GM19463 (cell line): ENCODE results near the gene DISC1.

Experiments
- ATAC-seq: cut with Tn5 transposase; IDR thresholded peaks from one replicate; pipeline ENCODE4 v1.9.1; 2021; ENCODE audit warnings: mild to moderate bottlenecking, moderate library complexity; ENCODE audit not compliant: unreplicated experiment

DISC1 gene

DNA sequence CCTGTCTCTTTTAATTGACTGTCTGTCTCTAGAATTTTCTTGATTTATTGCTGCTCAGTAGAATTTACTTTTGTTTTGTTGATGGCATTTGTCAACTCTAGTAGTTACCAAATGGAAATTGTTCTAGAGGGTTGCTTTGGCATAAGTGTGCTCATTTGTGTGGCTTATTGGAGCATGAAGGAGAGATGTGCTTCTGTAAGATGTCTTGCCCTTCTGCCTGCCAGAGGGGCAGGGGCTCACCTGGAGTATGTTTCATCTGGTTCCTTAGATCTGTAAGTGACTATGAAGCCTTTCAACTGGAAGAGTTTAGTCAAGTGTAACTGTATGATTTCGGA is 345.5 kb downstream of the DISC1 start:
- ATAC-seq: no peak

DNA sequence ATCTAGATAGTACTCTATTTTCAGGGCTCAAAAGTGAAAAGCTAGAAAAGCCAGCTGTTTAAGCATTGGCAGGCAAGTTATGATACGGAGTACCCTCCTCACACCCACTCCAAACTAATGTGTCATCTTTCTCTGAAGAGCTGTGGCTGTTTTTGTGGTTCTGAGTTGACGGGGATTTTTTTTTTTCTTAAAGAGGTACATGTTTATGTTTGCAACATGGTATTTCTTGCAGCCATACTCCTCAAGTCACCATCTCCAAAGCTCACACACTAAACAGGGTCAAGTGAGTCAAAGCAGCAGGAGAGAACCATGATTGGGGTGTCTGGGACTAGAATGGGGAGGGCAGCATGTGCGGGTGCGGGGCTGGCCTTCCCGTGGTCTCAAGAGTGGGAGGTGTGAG is 347.2 kb downstream of the DISC1 start:
- no peak for ATAC-seq

DNA sequence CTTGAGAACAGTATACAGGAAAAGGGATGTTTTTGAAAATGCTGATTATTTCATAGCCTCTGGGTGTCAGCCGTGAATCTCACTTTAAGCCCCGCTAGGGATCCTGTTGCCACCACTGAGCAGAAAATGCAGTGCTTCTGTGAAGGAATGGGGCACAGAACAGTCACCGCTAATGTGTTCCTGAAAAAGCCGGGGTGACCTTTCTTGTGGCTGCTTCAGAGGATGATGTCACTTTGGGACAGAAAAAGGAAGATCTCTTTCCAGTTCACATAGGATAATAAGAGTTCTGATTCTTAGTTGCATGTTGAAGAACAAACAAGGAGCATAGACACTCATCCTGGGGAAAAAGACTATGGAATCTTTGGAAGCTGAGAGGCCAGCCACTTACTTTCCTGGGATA is 349.6 kb downstream of the DISC1 start:
- ATAC-seq: no peak

DNA sequence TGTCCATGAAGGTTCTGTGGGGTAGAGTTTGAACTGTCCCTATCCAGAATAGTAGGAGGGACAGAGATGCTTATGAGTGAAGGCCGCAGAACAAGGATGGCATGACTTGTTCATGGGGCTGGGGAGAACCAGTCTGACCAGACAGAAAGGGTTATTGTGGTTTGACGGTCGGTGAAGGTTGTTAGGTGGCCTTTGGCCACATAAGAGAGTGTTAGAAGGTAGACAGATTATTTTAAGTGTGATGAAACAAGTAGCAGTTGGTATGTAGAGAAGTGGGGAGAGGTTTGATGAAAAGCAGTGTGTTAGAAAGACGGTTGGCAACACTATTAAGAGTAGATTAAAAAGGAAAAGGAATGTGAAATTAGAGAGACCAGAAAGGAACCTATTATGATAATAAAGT is 355.1 kb downstream of the DISC1 start:
- ATAC-seq: no peak

DNA sequence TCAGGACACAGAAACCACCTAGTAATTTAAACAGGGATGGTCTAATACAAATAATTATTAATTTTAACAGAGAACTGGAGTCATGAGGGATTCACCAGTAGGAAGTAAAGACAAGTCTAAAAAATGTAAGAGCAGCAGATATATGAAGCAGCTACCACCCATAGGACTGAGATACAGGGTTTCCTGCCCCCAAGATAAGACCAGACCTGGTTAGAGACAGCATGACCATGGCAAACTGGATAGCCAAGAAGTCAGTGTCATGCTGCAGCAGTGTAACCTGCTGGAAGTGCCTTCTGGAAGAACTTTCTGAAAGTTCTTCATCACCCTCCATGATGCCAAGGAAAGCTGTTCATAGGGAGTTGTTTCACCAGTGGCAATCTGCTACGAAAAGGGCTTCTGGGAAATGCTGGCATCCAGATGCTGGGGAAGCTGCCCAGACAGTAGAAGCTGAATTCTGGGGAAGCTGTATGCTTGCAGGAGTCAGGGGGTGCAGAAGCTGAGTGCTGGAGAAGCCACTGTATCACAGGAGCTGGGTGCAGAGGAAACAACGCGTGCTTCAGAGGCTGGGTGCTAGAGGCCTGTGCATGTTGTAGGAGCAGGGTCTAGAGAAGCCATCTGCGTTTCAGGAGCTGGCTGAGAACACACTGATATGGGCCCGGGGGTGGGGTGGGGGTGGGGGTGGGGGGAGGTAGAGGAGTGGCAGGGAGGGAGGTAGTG is 356.4 kb downstream of the DISC1 start:
- ATAC-seq: no peak

DNA sequence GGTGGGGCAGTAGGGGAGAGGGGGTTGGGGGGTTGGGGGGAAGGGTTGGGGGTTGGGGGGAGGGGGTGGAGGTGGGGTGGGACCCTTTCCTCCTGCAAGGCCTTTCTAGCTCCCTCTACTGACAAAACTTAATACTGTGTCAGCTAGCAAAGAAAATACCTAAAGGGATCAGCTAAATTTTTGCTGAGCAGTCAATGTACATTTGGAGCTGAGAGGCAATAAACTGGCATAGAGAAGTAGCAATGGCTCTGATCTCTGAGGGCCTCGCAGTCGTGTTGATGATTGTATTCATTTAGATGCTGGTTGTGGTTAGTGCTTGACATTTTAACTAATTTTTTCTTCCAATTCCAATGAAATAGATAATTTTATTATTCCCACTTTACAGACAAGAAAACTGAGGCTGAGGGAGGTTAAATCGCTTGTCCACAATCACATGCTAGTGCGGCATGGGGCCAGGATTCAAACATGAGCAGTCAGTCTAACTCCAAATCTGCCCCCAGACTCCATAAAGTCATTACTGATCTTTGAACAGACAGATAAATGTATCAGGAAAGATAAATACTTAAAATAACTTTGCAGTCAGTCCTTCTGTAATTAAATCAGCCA is 357.1 kb downstream of the DISC1 start:
- ATAC-seq: no peak

DNA sequence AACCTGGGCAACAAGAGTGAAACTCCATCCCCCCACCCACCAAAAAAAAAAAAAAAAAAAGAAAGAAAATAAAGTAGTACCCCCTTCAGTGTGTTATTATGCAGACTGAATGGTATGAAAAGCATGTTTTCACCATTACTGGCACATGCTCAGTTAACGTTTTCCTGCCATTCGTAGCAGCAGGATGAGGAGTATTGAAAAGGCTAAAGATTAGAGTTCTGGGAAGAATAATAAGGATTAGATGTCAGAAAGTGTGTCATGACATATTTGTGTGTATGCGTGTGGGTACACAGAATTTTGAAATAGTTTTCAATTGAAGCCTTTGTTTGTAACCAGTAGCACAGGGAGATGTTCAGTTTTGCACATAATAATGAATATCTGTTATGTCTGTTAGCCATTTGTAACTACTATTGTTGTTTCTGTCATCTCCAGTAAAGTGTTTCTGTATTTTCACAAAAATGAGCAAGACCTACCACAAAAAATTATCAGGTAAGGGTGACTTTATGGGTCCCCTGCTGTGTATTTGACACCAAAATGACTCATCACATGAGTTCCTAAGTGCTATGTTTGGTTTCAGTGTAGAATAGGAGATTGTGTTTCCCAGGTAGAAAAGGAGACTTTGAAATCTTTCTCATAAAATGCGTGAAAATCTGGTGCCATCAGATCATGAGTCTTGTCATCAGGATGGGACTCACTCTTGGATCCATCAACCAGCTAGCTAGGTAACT is 358.9 kb downstream of the DISC1 start:
- ATAC-seq: no peak

DNA sequence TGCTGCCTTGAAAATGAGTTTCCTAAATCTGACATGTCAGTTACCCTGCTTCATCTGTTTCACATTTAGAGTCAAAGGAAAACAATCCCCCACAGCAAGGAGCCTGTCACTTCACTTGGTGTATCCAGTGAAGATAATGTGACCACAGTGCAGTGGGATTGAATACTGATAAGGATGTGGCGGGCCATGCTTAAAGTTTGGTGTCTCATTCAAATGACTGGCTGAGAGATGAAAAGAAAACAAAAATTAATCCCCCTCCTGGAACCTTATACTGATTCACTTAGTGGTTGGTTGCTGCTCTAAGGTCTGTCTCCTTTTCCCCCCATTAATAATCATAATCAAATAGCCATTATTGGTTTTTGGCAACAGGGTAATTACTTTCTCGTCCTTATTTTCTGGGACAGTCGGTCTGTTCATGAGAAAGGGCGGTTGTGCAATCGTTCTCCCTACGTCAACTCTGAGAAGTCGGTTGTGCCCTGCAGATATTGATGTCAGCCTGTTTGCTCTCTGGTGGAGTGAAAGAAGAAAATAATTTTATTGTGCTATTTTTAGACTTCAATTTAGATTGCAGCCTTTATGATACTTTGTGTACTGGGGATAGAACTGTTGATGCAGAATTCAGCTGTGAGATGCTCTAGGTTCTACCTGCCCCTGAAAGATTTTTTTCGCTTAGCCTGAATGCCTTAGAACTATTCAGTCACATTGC is 360.2 kb downstream of the DISC1 start:
- ATAC-seq: no peak

DNA sequence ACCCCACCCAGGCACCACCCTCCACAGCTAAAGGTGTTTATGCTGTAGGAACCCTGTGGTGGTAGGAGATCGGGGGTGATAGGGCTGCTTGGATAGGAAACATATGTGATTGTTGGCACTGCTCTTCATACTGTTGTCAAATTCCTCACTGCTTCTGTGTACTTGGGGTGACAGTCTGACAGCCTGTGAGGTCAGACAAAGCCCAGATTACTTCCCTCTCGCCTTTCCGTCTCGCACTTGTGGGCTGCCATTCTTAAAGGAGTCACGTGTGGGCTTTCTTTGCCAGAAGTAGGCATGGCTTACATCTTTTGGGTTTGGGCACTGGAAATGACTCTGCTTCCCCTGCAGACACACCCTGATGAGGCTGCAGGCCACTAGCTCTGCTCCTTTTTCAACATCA is 363.8 kb downstream of the DISC1 start:
- no peak for ATAC-seq

DNA sequence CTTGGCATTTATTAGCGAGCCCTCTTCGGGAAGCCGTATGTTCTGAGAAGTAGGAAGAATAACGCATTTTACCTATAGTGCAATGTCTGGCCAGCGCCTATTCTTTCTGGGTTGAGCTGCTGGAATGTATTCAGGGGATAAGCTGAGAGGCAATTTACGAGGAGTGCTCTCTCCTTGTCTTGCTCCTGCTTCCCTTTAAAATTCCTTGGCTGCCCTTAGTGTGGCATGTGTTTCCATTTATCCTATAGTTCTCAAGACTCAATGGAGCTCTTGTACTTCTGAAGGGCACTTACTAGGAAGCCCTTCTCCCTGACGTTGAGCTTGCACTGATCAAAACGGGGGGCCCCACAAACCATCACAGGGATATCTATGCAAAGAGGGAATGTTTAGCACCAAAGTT is 364.6 kb downstream of the DISC1 start:
- no peak for ATAC-seq

DNA sequence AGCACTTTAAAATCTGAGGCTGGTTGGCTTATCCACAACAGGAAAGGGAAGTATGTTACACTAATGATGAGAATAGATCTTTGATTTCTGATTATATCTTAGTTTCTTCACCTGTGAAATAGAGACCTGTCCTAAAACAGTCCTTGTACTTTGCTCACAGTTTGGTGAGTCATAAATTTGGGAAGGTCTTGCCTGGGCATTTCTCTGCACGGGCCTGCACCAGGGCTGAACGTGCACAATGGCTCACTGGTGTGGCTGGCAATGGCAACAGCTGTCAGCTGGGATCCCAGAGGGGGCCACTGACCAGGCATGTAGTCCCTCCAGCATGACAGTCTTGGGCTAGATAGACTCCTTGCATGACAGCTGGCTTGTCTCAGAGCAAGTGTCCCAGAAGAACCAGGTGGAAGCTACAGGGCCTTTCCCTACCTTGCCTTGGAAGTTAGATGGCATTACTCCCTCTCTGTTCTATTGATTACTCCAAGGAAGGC is 367.4 kb downstream of the DISC1 start:
- ATAC-seq: no peak

DNA sequence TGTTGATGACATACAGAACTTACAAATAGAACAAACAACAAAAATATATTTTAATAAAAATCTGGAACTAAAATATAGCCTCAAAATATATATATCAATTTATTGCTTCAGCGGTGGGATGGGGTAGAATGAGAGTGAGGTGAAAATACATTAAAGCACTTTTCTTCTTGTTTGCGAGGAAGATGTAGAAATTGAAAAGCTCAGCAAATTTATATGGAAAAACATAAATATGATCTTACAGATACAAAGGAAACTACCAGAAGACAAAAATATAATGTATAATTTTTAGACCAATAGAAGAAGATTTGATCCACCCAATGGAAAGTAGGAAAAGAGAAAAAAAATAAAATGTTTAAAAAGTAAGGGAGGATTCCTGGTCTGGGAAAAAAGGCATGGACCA is 372.2 kb downstream of the DISC1 start:
- no peak for ATAC-seq

DNA sequence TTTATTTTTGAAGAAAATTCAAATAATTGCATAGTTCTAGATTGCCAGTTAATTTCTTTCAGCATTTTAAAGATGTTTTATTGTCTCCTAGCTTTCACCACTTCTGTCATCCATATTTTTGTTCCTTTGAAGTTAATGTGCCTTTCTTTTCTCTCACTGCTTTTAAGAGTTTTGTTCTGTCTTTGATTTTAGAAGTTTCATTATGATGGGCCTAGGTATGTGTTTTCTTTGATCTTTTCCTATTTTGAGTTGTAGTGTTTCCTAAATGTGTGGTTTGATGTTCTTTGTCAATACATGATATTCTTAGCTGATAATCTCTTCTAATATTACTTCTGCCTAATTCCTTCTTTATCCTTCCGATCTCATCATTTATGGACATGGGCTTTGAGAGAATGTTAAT is 378.7 kb downstream of the DISC1 start:
- ATAC-seq: no peak

DNA sequence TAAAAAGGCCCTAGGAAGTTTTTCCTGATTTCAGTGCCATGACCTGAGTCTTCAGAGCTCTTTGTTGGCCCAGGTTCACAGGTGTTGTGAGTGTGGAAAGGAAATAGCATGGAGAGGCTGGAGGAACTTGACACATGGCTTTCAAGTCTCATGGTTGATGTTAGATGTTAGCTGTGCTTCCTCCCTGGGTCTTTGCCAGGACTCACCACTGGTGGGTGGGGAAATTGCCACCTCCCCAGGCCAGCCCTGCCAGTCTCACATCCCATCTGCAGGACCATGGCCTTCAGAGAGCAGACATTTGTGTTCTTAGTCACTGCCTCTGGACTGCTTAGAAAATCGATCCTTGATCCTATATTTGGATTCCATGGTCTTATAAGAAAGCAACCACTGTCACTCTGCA is 383.2 kb downstream of the DISC1 start:
- no peak for ATAC-seq

DNA sequence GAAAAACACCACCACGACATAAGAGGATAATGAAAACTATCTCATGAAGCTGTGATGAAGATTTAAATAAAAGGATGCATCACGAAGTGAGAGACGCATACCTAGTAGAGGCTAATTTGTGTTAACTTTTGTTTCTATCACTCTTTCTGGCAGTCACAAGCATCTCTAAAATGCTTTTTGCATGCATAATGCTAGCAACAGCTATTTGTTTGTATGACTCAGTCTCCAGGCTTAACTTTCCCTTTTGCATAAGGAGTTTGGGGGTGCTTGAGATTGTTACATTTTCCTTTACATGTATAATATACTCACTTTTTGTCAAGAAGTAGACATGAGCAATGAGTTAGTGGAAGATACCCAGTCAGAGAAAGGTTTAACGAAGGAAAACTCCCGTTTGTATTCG is 385.4 kb downstream of the DISC1 start:
- ATAC-seq: no peak

DNA sequence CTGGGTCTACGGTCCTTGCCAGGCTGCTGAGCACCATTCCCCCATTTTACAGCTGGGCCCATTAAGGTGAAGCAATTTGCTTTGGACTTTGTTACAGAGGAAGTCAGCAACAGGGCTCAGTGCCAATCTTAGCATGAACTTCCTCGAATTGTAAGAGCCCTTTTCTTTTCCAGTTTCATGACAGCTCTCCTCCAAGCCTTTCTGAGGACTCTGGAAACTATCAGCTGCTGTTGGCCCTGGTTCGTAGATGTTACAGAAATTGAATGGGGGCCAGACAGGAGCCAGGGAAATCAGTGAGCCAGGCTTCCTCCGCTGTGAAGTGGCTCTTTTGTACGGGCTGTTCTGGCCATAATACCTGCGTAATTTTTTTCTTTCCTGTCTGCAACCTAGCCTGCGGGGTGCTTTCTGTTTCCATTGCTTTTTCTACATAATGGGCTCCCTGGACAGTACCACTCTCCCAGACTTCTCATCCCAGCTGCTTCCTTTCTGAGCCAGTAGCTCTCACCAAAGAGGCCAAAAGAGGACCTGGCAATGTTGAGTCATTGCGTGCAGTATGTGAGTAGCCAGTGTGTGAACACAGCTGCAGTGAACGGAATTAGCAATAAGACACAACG is 386.3 kb downstream of the DISC1 start:
- ATAC-seq: no peak

DNA sequence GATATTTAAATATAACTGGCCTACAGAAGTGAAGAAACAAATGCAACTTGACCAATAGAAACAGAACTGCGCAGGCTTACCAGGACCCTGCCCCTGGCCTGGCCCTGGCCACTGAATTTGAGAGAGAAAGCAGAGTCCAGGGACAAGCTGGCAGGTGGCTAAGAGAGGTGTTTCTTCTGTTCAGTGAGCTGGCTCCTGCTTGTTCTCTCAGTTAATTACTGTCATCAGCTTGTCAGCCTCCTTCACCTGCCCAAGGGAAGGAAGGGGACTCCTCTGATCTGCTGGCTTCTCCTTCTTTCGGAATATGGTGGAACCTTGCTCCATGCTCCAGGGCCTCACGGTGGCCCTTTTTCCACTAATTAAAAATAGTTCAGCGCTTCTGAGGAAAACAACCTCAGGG is 388.4 kb downstream of the DISC1 start:
- no peak for ATAC-seq

DNA sequence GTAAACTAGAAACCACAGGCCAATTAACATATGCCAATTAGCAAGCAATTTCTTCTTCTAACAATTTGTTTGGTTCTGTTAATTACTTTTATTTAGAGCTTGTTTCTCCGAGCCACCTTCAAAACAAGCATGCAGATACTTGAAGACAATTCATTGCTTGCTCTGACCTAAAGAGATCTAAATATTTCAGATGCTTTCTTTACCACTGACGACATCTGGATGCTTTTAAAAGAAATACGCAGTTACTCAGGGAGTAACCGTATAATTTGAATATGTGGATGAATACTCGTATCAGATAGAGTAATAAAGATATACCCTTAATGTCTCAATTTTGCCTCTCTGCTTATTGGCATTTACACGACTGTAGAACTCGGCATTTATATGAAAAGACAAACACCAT is 390.0 kb downstream of the DISC1 start:
- no peak for ATAC-seq

DNA sequence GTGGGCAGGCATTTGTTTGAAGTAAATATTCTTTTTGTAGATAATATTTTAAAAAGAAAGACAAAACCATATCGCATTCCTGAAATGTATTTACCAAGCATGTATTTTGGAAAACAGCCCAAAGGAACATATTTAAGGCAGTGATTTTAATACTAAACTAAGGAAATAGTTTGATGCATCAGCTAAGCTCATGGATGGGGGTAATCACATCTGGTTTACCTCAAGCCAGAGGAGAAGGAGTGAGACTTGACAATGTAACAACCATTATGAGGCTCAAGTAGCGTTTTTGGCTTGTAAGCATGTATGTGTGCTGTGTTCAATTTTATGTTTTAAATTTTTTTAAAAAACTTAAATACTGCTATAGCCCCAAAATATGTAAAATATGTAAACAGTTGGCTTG is 390.5 kb downstream of the DISC1 start:
- no peak for ATAC-seq

DNA sequence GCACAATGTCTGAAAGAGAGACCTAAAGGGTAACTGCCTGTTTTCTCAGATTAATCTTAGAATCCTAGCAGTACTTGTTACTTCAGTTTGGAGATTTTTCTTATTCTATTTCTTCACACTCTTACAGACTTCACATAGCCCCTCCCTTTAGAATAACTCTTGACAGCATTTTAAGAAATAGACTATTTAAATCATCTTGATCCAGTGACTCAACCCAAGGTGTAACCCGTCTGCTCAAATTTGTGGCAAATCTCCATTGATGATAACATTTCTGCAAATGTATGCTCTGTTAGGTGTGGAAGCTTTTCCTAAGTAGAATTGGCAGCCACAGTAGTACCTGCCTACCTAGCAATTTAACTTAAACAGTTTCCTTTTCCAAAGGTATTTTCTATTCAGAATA is 391.2 kb downstream of the DISC1 start:
- ATAC-seq: no peak
